NCI-H510A (cell line): ENCODE measurements around the gene ERICH6B.

Source experiments
- DNase-seq: peaks from one replicate; lab custom pipeline; 2025; lab: John Stamatoyannopoulos, UW

ERICH6B gene

GRCh38 chr13:45500492-45501174, 114.9 kb downstream of the ERICH6B start:
- DNase-seq: no peak

GRCh38 chr13:45496942-45497341, 118.6 kb downstream of the ERICH6B start:
- no peak for DNase-seq

GRCh38 chr13:45492538-45492937, 123.0 kb downstream of the ERICH6B start:
- DNase-seq: no peak
